Mesothelial cell of epicardium (in vitro differentiated cells): ENCODE measurements around the gene EEF1A2. TPM values are rescaled to one million over a fixed set of nuclear protein-coding genes. Genes with fewer than 3 reads are reported as not detected.

Experiments
- DNase-seq, 2 experiments: peaks; one replicate each; pipeline ENCODE4 v3.0.0; 2021; ENCODE audit warnings: low spot score in 2 of 2; ENCODE audit not compliant: unreplicated experiment in 2 of 2
- H3K27ac Mint-ChIP-seq: 2 replicates; pipeline ENCODE4 v1.8.0; 2021; ENCODE audit warnings: mixed read lengths
- H3K27me3 Mint-ChIP-seq: 2 replicates; pipeline ENCODE4 v1.8.0; 2021; ENCODE audit warnings: low read depth, mixed read lengths
- H3K36me3 Mint-ChIP-seq: 2 replicates; pipeline ENCODE4 v1.8.0; 2021; ENCODE audit warnings: mixed read lengths
- H3K4me1 Mint-ChIP-seq: 2 replicates; pipeline ENCODE4 v1.8.0; 2021; ENCODE audit warnings: mixed read lengths
- H3K4me3 Mint-ChIP-seq: 2 replicates; pipeline ENCODE4 v1.8.0; 2021; ENCODE audit warnings: mild to moderate bottlenecking, moderate library complexity, mixed read lengths
- H3K9me3 Mint-ChIP-seq: 2 replicates; pipeline ENCODE4 v1.8.0; 2021; ENCODE audit warnings: mixed read lengths
- total RNA-seq: library from RNA; stranded (reverse); gene quantifications from 3 replicates; pipeline ENCODE4 v1.2.1, GENCODE V29; 2021
- TF ChIP-seq, protein P1 (sequence below): fragments of 200-600 bp; sonication (generic); IDR thresholded peaks from one replicate; pipeline ENCODE4 v1.5.0; 2021; ENCODE audit warnings: antibody characterized with exemption; ENCODE audit not compliant: unreplicated experiment

Gene EEF1A2
- total RNA-seq, 1 donor from 2014 or later: 14.6 TPM

DNA sequence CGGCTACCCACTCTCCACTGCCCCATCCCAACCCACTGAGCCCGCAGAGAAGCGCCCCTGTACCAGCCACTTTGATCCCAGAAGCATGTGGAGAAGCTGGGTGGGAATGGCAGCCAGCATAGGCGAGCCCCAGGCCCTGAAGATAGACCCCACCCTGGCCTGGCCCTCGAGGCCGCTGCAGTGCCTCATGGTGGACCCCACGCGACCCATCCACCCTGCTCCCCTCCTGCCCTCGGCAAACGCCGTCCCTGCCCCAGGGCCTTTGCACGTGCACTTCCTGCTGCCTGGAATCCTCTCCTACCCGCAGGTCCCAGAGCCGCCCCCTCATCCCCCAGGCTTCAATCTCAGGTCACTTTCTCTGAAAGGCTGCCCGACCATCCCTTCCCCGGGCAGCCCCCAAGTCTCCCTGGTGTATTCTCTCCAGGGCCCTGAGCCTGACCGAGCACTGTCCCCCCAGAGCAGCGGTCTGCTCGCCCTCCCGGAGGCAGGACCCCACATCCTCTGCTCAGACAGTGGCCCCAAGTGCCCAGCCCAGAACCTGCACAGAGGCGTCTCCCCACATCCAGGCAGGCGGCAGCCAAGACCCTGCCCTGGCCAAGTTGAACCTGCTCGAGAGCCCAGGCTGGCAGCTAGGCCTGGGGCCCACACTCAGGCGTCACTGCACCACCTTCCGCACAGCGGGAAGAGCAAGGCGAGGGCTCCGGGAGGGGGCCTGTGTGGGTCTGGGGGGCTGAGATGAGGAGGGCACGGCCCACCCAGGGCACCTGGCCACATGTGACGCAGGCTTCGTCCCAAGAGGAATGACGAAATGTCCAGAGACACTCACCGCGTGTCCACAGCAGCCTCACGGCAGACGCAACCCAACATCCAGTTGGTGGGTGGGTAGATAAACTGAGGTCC, 40.5 kb downstream of the EEF1A2 start:
- Mint-ChIP-seq H3K36me3 (no peaks in the 10 kb centered on the region), H3K4me1 (peaks cover 14% of the 10 kb centered on the region), H3K27me3 (peaks cover 52% of the 10 kb centered on the region), H3K4me3 (no peak overlapping the region), H3K27ac (no peak overlapping the region), H3K9me3 (no peaks in the 10 kb centered on the region)
- DNase-seq: no peak
- TF ChIP-seq, protein P1, sequence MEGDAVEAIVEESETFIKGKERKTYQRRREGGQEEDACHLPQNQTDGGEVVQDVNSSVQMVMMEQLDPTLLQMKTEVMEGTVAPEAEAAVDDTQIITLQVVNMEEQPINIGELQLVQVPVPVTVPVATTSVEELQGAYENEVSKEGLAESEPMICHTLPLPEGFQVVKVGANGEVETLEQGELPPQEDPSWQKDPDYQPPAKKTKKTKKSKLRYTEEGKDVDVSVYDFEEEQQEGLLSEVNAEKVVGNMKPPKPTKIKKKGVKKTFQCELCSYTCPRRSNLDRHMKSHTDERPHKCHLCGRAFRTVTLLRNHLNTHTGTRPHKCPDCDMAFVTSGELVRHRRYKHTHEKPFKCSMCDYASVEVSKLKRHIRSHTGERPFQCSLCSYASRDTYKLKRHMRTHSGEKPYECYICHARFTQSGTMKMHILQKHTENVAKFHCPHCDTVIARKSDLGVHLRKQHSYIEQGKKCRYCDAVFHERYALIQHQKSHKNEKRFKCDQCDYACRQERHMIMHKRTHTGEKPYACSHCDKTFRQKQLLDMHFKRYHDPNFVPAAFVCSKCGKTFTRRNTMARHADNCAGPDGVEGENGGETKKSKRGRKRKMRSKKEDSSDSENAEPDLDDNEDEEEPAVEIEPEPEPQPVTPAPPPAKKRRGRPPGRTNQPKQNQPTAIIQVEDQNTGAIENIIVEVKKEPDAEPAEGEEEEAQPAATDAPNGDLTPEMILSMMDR: no peak

DNA sequence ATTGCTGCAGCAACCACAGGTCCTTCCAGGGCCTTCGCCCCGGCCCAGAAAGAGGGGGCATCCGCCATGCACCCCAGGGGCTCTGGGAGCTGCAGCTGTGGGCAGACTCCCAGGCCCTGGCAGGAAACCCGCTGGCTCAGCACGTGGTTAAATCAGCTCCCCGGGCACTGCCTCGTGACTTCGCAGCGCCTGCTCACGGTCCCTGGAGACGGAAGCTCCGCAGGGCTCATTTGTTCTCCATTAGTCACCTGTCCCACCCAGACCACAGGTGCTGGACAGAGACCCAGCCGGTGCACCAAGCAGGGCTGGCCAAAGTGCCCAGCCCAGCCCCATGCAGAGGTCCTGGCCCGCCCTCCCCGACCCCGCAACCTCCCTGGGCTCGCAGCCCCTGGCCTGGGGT, 41.1 kb downstream of the EEF1A2 start:
- Mint-ChIP-seq H3K36me3 (no peaks in the 10 kb centered on the region), H3K9me3 (no peaks in the 10 kb centered on the region), H3K4me1 (peaks cover 14% of the 10 kb centered on the region), H3K27ac (no peak overlapping the region), H3K4me3 (no peak overlapping the region), H3K27me3 (peaks cover 49% of the 10 kb centered on the region)
- DNase-seq: no peak
- TF ChIP-seq, protein P1: no peak

DNA sequence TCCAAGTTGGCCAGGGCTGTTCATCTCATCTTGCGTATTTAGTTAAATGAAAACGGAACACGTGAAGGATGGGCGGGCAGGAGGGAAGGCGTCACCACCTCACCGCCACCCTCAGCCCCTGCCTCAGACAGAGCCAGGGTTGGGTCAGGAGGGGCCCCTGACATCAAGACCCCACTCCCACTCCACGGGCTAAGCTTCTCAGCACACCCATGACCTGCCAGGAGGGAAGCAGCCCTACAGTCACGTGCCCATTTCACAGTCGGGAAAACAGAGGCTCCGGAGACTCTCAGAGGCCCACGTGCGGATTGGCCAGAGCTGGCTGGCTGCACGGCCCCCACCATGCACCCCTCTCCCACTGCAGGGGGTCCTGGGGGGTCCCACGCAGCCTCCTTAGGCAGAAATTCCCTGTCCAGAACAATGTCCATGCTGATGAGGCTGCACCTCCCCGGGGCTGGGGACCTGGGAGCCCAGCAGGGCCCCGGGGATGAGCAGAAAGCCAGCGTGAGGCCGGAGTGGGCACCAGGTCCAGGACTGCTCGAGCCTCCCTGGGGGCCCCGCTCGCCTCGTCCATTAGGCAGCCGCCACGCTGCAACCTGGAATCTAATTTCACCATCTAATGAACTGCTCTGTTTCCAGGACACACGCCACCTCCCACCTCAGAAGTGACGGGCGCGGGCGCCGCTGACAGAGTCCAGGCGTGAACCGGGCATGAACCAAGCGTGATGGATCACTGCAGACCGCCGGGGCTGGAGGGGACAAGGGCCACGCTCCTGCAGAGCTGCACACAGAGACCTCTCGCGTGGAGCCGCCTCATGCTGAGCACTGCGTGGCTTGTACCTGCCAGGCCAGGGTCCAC, 42.2 kb downstream of the EEF1A2 start:
- Mint-ChIP-seq H3K4me1 (peaks cover 14% of the 10 kb centered on the region), H3K27me3 (peaks cover 51% of the 10 kb centered on the region), H3K27ac (no peak overlapping the region), H3K9me3 (no peaks in the 10 kb centered on the region), H3K4me3 (no peak overlapping the region), H3K36me3 (no peaks in the 10 kb centered on the region)
- no peak for DNase-seq
- TF ChIP-seq, protein P1: no peak

DNA sequence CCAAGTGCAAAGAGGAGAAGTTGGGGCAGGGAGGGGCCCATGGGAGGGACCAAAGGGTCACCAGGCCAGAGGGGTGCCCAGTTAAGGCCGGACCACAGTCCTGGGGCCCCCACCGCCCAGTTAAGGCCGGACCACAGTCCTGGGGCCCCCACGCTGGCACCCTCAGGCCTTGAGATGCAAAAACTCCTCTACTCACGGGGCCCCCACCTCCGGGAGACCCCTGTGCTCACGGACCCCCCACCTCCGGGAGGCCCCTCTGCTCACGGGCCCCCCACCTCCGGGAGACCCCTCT, 43.4 kb downstream of the EEF1A2 start:
- peaks cover 14% of the 10 kb centered on the region for H3K4me1 Mint-ChIP-seq
- H3K27me3 Mint-ChIP-seq: peaks cover 41% of the 10 kb centered on the region
- no peak for DNase-seq
- no peaks in the 10 kb centered on the region for H3K36me3 Mint-ChIP-seq
- TF ChIP-seq, protein P1: no peak
- no peak overlapping the region for H3K4me3 Mint-ChIP-seq
- no peak overlapping the region for H3K27ac Mint-ChIP-seq
- H3K9me3 Mint-ChIP-seq: no peaks in the 10 kb centered on the region

DNA sequence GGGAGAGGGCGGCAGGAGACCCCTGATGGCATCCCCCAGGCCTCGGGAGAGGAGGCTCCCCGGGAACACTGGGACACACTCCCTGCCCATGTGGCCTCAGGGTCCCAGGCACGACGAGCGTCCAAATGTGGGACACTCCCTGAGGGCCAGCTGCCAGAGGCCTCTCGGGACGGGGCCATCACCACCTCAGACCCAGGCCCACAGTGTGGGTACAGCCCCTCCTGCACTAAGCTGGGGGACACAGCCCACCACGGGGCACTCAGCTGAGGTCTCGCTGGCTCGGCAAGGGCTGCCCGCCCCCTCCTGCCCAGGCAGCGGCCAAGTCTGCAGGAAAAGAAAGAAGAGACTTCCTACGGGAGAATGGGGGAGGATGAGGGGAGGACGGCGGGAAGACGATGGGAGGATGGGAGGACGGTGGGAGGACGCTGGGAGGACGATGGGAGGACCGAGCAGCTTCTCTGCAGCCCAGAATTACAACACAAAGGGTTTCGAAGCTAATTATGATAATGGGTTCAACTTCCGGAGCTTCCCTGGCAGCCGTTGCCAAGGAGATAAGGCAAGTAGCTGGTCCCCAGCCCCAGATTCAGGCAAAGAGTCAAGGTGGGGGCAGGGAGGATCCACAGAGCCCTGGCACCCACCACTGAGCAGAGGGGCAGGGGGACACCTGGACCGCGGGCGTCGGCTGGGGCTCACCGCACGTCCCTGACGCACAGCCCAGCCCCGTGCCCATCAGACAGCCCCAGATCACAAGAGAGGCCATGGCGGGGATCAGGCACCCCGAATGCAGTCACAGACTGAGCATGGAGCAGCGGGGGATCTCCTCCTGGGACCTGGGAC, 43.9 kb downstream of the EEF1A2 start:
- Mint-ChIP-seq H3K36me3 (no peaks in the 10 kb centered on the region), H3K4me3 (no peak overlapping the region), H3K4me1 (peaks cover 14% of the 10 kb centered on the region), H3K27ac (no peak overlapping the region), H3K9me3 (no peaks in the 10 kb centered on the region), H3K27me3 (peaks cover 37% of the 10 kb centered on the region)
- no peak for DNase-seq
- TF ChIP-seq, protein P1: no peak
